GM12891 (cell line): Measurements from ENCODE around the gene LRP1-AS.

Source experiments
- DNase-seq: peaks from one replicate; pipeline ENCODE4 v3.0.0; 2011; ENCODE audit warnings: low spot score; ENCODE audit not compliant: insufficient read length
- FAIRE-seq: peaks from 2 replicates; lab custom pipeline; 2011; peaks lifted over from hg19 to GRCh38; lab: Jason Lieb, UNC
- PAX5 ChIP-seq: IDR thresholded peaks from 2 replicates; pipeline ENCODE4 v1.6.1; 2011; ENCODE audit warnings: low read length, moderate library complexity, mild to moderate bottlenecking; ENCODE audit not compliant: insufficient read depth, severe bottlenecking
- POLR2A ChIP-seq: IDR thresholded peaks from 2 replicates; pipeline ENCODE4 v1.6.1; 2011; ENCODE audit warnings: low read depth, low read length, control low read depth
- POLR2AphosphoS5 ChIP-seq: IDR thresholded peaks from 2 replicates; pipeline ENCODE4 v1.6.1; 2011; ENCODE audit warnings: low read depth, low read length, control low read depth
- POU2F2 ChIP-seq: IDR thresholded peaks from 2 replicates; pipeline ENCODE4 v1.6.1; 2011; ENCODE audit warnings: low read depth, mild to moderate bottlenecking, control low read depth, low read length, moderate library complexity
- SPI1 ChIP-seq: IDR thresholded peaks from 2 replicates; pipeline ENCODE4 v1.6.1; 2011; ENCODE audit warnings: low read depth, low read length, control low read depth
- TAF1 ChIP-seq: IDR thresholded peaks from 2 replicates; pipeline ENCODE4 v1.6.1; 2011; ENCODE audit warnings: low read depth, low read length, control low read depth

LRP1-AS gene

DNA sequence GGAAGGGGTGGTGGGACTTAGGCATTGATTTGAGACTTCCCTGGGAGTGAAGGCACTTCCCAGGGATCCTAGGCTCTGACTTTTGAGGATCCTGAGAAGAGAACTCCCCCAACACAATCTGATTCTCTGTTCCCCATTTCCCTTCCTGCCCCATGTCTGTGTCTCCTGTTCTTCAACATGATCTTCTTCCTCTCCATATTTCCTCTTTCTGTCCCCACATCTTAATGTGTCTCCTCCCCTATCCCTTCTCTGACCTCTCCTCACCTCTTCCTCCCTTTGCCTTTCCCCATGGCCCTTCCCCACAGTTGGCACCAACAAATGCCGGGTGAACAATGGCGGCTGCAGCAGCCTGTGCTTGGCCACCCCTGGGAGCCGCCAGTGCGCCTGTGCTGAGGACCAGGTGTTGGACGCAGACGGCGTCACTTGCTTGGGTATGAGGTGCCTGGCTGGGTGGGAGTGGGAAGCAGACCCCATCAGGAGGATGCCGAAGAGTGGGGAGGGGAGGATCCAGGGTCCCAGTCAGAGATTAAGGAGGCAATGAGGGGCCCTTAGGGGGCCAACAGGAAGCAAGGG, 15.2 kb upstream of the LRP1-AS start:
- DNase-seq (no peak), FAIRE-seq (peak; percentile 26)
- TF ChIP-seq POLR2AphosphoS5 (no peak), SPI1 (peak; percentile 43; the same call in 1 of the 2 replicates), TAF1 (no peak), PAX5 (no peak)

DNA sequence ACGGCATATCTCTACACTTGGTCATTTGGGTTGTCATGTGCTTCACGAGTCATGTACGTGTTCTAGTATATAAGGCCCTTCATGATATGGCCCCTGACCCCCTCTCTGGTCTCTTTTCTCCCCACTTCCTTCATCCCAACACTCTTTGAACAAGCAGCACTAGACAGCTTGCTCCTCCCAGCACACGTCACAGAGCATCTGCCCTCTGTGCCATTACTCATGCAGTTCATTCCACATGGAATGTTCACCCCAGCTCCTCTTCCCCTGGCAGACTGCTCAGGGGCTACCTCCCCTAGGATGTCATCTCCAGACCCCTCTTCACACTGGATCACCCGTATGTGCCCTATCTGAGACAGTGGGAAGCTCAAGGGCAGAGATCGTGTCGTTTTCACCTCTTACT, 14.1 kb upstream of the LRP1-AS start:
- DNase-seq (no peak), FAIRE-seq (no peak)
- TF ChIP-seq TAF1, result no peak

DNA sequence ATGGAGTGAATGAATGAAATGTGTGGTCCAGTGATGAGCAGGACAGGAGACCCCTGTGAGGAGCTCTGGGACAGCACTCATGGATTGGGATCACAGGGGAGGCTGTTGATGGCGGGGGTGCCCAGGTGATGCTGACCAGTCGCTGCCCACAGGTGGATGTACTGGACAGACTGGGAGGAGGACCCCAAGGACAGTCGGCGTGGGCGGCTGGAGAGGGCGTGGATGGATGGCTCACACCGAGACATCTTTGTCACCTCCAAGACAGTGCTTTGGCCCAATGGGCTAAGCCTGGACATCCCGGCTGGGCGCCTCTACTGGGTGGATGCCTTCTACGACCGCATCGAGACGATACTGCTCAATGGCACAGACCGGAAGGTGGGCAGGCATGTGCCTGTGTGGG, 13.3 kb upstream of the LRP1-AS start:
- no peak for DNase-seq
- TF ChIP-seq POLR2A (no peak), POLR2AphosphoS5 (no peak), TAF1 (no peak), POU2F2 (no peak), SPI1 (no peak), PAX5 (no peak)
- no peak for FAIRE-seq

DNA sequence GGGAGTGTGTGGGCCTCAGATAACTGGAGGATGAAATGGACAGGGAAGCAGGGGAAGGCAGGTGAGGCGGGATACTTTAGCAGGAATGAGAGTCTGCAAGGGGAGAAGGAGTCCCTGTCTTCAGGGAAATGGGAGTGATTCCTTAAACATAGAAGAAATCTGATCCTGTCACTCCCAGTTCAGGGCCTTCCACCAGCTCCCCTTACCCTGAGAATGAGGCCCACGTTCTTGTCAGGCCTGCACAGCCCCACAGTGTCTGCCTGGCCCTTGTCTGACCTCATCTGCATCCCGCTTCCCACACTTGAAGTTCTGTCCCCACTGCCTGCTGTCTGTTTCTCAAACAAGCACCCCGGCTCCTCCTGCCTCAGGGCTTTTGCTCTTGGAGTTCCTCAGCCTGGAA, 12.6 kb upstream of the LRP1-AS start:
- FAIRE-seq (no peak), DNase-seq (no peak)
- no peak for TF ChIP-seq SPI1
- TF ChIP-seq POU2F2, result no peak
- no peak for TF ChIP-seq PAX5
- TF ChIP-seq TAF1, result no peak
- TF ChIP-seq POLR2A, result no peak
- TF ChIP-seq POLR2AphosphoS5, result no peak

DNA sequence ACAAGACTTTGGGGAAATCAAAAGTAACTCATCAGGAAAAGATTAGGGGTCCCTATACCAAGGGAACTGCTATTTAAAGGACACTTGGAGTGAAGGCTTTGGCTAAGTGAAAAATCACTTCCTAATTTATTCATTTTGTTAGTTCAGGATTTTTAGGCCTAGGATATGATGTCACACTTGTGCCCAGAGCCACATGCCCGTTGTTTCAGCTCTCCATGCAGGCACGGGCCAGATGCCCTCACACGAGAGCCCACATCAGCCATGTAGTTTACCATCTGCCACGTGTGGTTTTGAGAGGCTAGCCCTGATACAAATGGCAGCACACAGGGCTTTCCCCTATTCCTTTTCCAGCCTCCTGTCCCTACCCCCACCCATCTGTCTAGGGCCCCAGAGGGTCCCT, 11.9 kb upstream of the LRP1-AS start:
- DNase-seq, result no peak

DNA sequence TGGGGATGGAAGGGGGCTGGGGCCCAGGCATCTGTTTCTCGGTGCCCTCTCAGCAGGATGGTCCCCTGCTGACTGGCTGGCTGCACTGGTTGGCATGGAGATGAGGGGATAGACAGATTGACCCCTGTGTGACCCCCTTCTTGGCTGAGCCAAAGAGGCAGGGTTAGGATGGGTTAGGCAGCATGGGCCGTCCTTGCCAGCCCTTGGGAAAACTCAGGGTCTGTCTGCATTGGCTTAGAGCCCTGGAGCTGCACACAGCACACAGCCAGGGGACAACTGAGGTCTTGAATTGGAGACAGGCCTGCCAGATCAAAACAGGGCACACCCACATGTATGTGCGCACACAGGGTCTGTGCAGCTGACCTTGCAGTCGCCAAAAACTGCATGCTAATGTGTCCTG, 11.2 kb upstream of the LRP1-AS start:
- no peak for FAIRE-seq
- TF ChIP-seq PAX5 (no peak), TAF1 (no peak), SPI1 (no peak), POU2F2 (no peak), POLR2A (no peak)
- DNase-seq, result no peak

More for the DNA sequence above, 11.9 kb upstream of the LRP1-AS start:
- no peak for FAIRE-seq
- TF ChIP-seq SPI1, result no peak
- TF ChIP-seq TAF1, result no peak

DNA sequence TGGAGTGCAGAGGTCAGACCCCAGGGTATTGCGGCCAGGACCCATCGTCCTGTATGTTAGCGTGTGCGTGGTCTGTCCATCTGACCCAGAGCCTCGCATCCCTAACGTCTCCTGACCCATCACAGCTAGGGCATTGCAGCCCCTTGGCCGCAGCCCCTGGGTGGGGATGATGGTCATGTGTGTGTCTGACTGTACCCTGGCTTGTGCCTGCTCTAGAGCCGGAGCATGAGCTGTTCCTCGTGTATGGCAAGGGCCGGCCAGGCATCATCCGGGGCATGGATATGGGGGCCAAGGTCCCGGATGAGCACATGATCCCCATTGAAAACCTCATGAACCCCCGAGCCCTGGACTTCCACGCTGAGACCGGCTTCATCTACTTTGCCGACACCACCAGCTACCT, 10.8 kb upstream of the LRP1-AS start:
- FAIRE-seq, result no peak

DNA sequence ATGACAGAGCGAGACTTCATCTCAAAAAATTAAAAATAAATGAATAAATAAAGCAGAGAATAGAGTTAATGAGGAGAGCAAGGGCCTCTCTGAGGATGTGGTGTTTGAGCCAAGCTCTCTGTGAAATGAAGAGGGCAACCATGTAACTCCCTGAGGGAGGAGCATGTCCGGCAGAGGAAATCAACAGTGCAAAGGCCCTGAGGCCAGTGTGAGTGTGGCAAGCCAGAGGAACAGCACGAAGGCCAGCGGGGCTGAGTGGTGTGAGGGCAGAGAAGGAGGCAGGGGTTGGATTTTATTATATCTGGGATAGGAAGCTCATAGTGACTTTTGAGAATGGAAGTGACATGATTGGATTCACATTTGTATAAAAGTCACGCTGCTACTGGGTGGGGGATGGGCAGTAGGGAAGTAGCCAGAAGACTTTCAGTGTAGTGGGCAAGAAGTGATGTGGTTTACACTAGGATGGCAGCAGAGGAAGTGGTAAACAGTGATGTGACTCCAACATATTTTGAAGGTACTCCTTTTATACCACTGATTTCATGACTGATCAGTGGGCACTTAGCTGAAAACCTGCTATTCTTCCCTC, 10.3 kb upstream of the LRP1-AS start:
- no peak for DNase-seq
- TF ChIP-seq TAF1, result no peak
- 0 out of 2 replicates have a peak, but pooled peaks have one; percentile 7 for TF ChIP-seq SPI1
- FAIRE-seq, result no peak

More for the DNA sequence above, 10.8 kb upstream of the LRP1-AS start:
- no peak for DNase-seq
- TF ChIP-seq PAX5 (no peak), POLR2AphosphoS5 (no peak), POU2F2 (no peak), POLR2A (no peak), TAF1 (no peak), SPI1 (no peak)

DNA sequence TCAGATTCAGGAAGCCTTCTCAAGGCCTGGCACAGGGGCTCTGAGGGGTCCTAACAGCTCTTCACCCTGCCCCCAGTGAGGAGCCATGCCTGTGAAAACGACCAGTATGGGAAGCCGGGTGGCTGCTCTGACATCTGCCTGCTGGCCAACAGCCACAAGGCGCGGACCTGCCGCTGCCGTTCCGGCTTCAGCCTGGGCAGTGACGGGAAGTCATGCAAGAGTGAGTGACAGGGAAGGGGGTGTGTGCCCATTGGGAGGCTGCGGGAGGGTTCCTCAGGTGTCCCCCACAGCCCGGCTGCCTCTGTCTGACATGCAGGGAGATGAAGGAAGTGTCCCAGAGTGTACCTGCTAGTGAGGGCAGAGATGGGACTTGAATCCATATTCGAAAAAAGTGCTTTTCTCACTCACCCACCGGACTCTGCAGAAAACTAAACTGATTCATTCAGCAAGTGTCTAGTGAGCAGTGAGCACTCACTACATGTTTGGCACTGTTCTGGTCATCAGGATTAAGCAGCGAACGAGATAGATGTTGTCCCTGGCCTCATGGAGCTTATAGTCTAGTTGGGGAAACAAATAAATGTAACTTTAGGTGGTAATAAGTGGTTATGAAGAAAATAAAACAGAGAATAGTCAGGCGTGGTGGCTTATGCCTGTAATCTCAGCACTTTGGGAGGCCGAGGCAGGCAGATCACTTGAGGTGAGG, 9.4 kb upstream of the LRP1-AS start:
- DNase-seq (no peak), FAIRE-seq (no peak)
- TF ChIP-seq SPI1, result no peak
- TF ChIP-seq PAX5, result no peak

DNA sequence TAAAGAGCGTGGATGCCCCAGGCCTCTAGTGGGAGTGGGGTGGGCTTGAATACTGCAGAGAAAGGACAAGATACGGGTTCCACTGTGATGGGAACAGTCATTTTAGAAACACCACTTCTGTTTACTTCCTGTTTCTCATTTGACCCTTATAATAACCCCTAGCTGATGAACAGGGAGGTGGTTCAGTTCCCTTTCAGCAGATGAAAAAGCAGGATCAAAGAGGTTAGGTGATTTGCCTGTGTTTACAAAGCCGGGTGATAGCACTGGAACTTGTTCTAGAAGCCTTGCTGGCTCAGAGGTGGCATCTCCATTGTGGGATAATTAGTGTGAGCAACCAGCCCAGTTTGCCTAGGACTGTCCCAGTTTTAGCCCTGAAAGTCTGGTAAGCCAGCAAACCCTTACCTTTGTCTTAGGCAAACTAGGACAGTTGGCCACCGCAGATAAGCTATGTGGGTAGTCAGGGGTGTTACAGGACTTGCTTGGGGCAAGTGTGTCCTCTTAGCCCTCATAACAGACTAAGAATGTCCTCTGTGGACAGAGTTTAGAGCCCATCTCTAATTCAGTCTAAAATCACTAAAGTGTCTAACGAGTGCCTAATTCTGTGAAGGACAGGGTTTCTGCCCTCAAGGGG, 7.5 kb upstream of the LRP1-AS start:
- DNase-seq (no peak), FAIRE-seq (no peak)
- TF ChIP-seq SPI1 (peak; percentile 21; the same call in 1 of the 2 replicates), POLR2A (no peak)

DNA sequence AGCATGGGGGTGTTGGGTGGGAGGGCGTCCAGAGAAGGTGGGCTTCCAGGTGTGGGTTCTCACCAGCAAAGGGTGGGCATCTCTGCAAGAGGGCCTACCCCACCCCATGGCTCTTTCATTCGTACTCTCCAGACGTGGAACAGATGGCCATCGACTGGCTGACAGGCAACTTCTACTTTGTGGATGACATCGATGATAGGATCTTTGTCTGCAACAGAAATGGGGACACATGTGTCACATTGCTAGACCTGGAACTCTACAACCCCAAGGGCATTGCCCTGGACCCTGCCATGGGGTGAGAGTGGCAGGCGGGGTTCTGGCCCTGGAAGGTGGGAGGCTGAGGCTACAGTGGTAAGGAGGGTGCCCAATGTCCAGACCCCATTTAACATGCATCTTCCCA, 6.7 kb upstream of the LRP1-AS start:
- DNase-seq (no peak), FAIRE-seq (no peak)
- TF ChIP-seq POLR2AphosphoS5 (no peak), POU2F2 (no peak), POLR2A (no peak), SPI1 (no peak), PAX5 (no peak), TAF1 (no peak)
